ENCODE measurements around the gene LCN10.

DNA sequence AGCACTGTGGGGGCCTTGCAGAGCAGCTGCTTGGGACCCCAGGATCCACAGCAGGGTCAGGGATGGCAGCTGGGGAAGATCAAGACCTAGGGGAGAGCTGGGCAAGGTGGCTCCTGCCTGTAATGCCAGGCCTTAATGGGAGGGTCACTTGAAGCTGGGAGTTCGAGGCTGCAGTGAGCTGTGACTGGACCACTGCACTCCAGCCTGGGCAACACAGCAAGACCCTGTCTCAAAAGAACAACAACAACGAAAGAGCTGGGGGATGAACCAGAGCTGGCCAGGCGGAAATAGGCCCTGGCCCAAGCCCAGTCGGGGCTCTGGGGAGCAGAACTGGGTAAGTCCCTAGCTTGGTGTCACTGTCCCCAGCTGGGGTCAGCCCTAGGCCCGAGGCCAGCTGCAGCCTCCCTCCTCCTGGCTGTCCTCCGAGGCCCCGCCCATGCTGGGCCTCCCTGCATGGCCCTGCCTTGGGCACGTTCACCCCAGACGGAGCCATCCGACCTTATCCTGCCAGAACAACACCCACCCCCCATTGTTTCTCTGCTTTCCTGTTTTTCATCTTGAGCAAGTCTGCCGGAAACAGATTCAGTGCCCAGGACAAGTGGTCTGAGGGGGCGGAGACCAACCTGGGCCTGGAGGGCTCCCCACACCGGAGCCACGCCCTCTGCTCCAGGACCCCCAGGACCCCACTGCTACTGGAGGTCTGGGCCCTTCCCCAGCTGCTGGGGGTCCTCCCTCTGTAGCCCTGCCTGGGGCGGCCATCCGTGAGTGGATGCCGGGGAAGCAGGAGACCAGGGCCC lies 28.4 kb downstream of the LCN10 start:
- no peak for TF ChIP-seq CTCF (IDR thresholded peaks at IDR 0.05; ENCODE audit: poor library complexity)
- no peak for TF ChIP-seq EZH2phosphoT487 (IDR thresholded peaks at IDR 0.05; ENCODE audit: low read depth, severe bottlenecking, unreplicated experiment)

Measured in hepatocyte (in vitro differentiated cells).